H1 (cell line): Measurements from ENCODE around the gene HOXC11. TPM values are rescaled to one million over a fixed set of nuclear protein-coding genes. Genes with fewer than 3 reads are reported as not detected.

Source experiments
- CTCF ChIA-PET: fragments of 300-600 bp; sonication (Branson Sonifier 250); formaldehyde crosslinking; loops from one replicate; lab custom pipeline; 2021; ENCODE audit not compliant: partially characterized antibody; lab: Charles Lee
- POLR2A ChIA-PET: fragments of 300-600 bp; sonication (Branson Sonifier 250); formaldehyde crosslinking; loops from one replicate; lab custom pipeline; 2021; ENCODE audit warnings: inconsistent platforms; ENCODE audit not compliant: partially characterized antibody; lab: Charles Lee
- DNase-seq, 2 experiments: peaks; one replicate each; pipeline versions ENCODE4 v3.0.0 to v3.0.0-alpha.2; 2010 to 2022; ENCODE audit warnings: low spot score in 2 of 2, low read depth in 1 of 2, mixed read lengths in 1 of 2
- FAIRE-seq: peaks from 2 replicates; lab custom pipeline; 2011; peaks lifted over from hg19 to GRCh38; lab: Jason Lieb, UNC
- H2AFZ ChIP-seq: 2 replicates; pipeline ENCODE4 v1.8.1; 2012; ENCODE audit warnings: low read length, inconsistent platforms
- H2AK5ac ChIP-seq: 2 replicates; pipeline ENCODE4 v1.6.1; 2013; ENCODE audit warnings: low read depth, low read length
- H2BK120ac ChIP-seq: replicated peaks from 2 replicates; pipeline ENCODE3; 2013; ENCODE audit warnings: low read depth, low read length, inconsistent platforms
- H2BK12ac ChIP-seq: 2 replicates; pipeline ENCODE4 v1.6.1; 2013; ENCODE audit warnings: low read depth, low read length
- H2BK15ac ChIP-seq: 2 replicates; pipeline ENCODE4 v1.6.1; 2013; ENCODE audit warnings: low read length
- H2BK20ac ChIP-seq: 2 replicates; pipeline ENCODE4 v1.6.1; 2013; ENCODE audit warnings: low read length
- H2BK5ac ChIP-seq: 2 replicates; pipeline ENCODE4 v1.6.1; 2013; ENCODE audit warnings: low read depth, low read length
- H3K14ac ChIP-seq: 2 replicates; pipeline ENCODE4 v1.6.1; 2013; ENCODE audit warnings: inconsistent platforms; ENCODE audit not compliant: insufficient read length
- H3K18ac ChIP-seq: 2 replicates; pipeline ENCODE4 v1.6.1; 2013; ENCODE audit warnings: low read length; ENCODE audit errors: extremely low read depth
- H3K23ac ChIP-seq: 2 replicates; pipeline ENCODE4 v1.6.1; 2013; ENCODE audit warnings: inconsistent platforms; ENCODE audit not compliant: insufficient read length
- H3K23me2 ChIP-seq: 2 replicates; pipeline ENCODE4 v1.6.1; 2013; ENCODE audit warnings: low read depth, low read length
- H3K27ac ChIP-seq: 2 replicates; pipeline ENCODE4 v1.6.1; 2011; ENCODE audit warnings: low read depth, low read length, inconsistent platforms
- H3K27me3 ChIP-seq, 4 experiments: replicated peaks in 1 of 4; 1 replicate in 1 of 4; 2 replicates in 3 of 4; pipeline versions ENCODE4 v1.6.1 to v1.8.1; 2011 to 2013; ENCODE audit warnings: low read length in 3 of 4, mild to moderate bottlenecking in 3 of 4, inconsistent platforms in 2 of 4, mixed read lengths in 2 of 4, moderate library complexity in 1 of 4; ENCODE audit not compliant: control insufficient read depth in 3 of 4, insufficient read depth in 3 of 4; ENCODE audit errors: extremely low read depth in 1 of 4
- H3K36me3 ChIP-seq, 4 experiments: 2 replicates each; pipeline versions ENCODE4 v1.6.1 to v1.8.1; 2011 to 2013; ENCODE audit warnings: mild to moderate bottlenecking in 4 of 4, low read length in 3 of 4, moderate library complexity in 2 of 4, control low read depth in 1 of 4, inconsistent platforms in 1 of 4; ENCODE audit not compliant: insufficient read depth in 4 of 4, control insufficient read depth in 2 of 4
- H3K4ac ChIP-seq: replicated peaks from 2 replicates; pipeline ENCODE3; 2013; ENCODE audit warnings: low read length, low read depth, mixed read lengths, inconsistent platforms; ENCODE audit not compliant: insufficient read length
- H3K4me1 ChIP-seq, 4 experiments: replicated peaks in 1 of 4; 1 replicate in 1 of 4; 2 replicates in 3 of 4; pipeline versions ENCODE4 v1.6.1 to v1.8.1; 2011 to 2013; ENCODE audit warnings: low read length in 3 of 4, inconsistent platforms in 2 of 4, mixed read lengths in 1 of 4; ENCODE audit not compliant: insufficient read depth in 4 of 4, control insufficient read depth in 3 of 4
- H3K4me2 ChIP-seq, 2 experiments: 2 replicates each; pipeline versions ENCODE4 v1.6.1 to v1.8.1; 2011 to 2013; ENCODE audit warnings: low read depth in 2 of 2, low read length in 2 of 2, control low read depth in 1 of 2, inconsistent platforms in 1 of 2, mild to moderate bottlenecking in 1 of 2; ENCODE audit not compliant: insufficient read depth in 1 of 2
- H3K4me3 ChIP-seq, 4 experiments: fragments of 200-600, 300-600 bp in 1 of 4; sonication (generic), shearing (Covaris generic), sonication (Bioruptor Twin) in 1 of 4; 2 replicates each; pipeline versions ENCODE4 v1.5.1 to v1.8.1; 2011 to 2016; ENCODE audit warnings: low read length in 4 of 4, low read depth in 3 of 4, control low read depth in 2 of 4, inconsistent platforms in 2 of 4, mild to moderate bottlenecking in 2 of 4, mixed read lengths in 1 of 4, moderate library complexity in 1 of 4; ENCODE audit not compliant: insufficient read depth in 2 of 4; ENCODE audit errors: extremely low read depth in 1 of 4
- H3K56ac ChIP-seq: replicated peaks from 2 replicates; pipeline ENCODE3; 2013; ENCODE audit warnings: low read depth, mild to moderate bottlenecking, mixed read lengths, low read length, inconsistent platforms; ENCODE audit not compliant: insufficient read length
- H3K79me1 ChIP-seq: 2 replicates; pipeline ENCODE4 v1.6.1; 2013; ENCODE audit warnings: low read depth, low read length, control low read depth
- H3K79me2 ChIP-seq, 2 experiments: 2 replicates each; pipeline versions ENCODE4 v1.6.1 to v1.8.1; 2012 to 2013; ENCODE audit warnings: low read length in 2 of 2, mild to moderate bottlenecking in 2 of 2, inconsistent platforms in 1 of 2; ENCODE audit not compliant: insufficient read depth in 2 of 2, control insufficient read depth in 1 of 2
- H3K9ac ChIP-seq, 4 experiments: replicated peaks in 1 of 4; 1 replicate in 1 of 4; 2 replicates in 3 of 4; pipeline versions ENCODE4 v1.6.1 to v1.8.1; 2011 to 2013; ENCODE audit warnings: low read depth in 3 of 4, low read length in 3 of 4, control low read depth in 2 of 4, mild to moderate bottlenecking in 2 of 4, moderate library complexity in 2 of 4, inconsistent platforms in 1 of 4; ENCODE audit errors: extremely low read depth in 1 of 4
- H3K9me3 ChIP-seq, 2 experiments: 2 replicates each; pipeline versions ENCODE4 v1.6.1 to v1.8.1; 2012 to 2013; ENCODE audit warnings: mild to moderate bottlenecking in 2 of 2, moderate library complexity in 2 of 2, control low read depth in 1 of 2, inconsistent platforms in 1 of 2, low read depth in 1 of 2, low read length in 1 of 2, mixed read lengths in 1 of 2; ENCODE audit not compliant: insufficient read depth in 2 of 2
- H4K20me1 ChIP-seq, 2 experiments: replicated peaks in 1 of 2; 2 replicates each; pipeline versions ENCODE3 to v1.8.1; 2011 to 2013; ENCODE audit warnings: inconsistent platforms in 2 of 2, low read length in 2 of 2, mild to moderate bottlenecking in 1 of 2; ENCODE audit not compliant: insufficient read depth in 2 of 2, control insufficient read depth in 1 of 2
- H4K5ac ChIP-seq: 2 replicates; pipeline ENCODE4 v1.6.1; 2013; ENCODE audit warnings: low read length, low read depth, mixed read lengths, inconsistent platforms; ENCODE audit not compliant: insufficient read length
- H4K8ac ChIP-seq: 2 replicates; pipeline ENCODE4 v1.8.0; 2013; ENCODE audit warnings: mild to moderate bottlenecking, moderate library complexity, low read length, inconsistent platforms; ENCODE audit not compliant: insufficient read depth; ENCODE audit errors: extremely low read depth
- H4K91ac ChIP-seq: replicated peaks from 2 replicates; pipeline ENCODE3; 2013; ENCODE audit warnings: low read length, mixed read lengths, inconsistent platforms; ENCODE audit not compliant: insufficient read length
- BRCA1 ChIP-seq: IDR thresholded peaks from 2 replicates; pipeline ENCODE4 v1.6.1; 2012; ENCODE audit warnings: low read depth, low read length, improper control_type of control experiment
- CBX5 ChIP-seq: fragments of 300-800, 300-1000 bp; sonication (generic); IDR thresholded peaks from 2 replicates; pipeline ENCODE4 v1.7.1; 2016; ENCODE audit warnings: antibody characterized with exemption, low read length, low read depth
- CBX8 ChIP-seq: fragments of 300-800, 300-1000 bp; sonication (generic); IDR thresholded peaks from 2 replicates; pipeline ENCODE4 v1.7.1; 2016; ENCODE audit warnings: low read depth, low read length, borderline replicate concordance
- CREB1 ChIP-seq: IDR thresholded peaks from 2 replicates; pipeline ENCODE4 v1.6.1; 2012; ENCODE audit warnings: inconsistent platforms
- CTBP2 ChIP-seq: IDR thresholded peaks from 2 replicates; pipeline ENCODE4 v1.7.0; 2011; ENCODE audit warnings: borderline replicate concordance, mild to moderate bottlenecking, moderate library complexity, mixed read lengths, low read length; ENCODE audit not compliant: insufficient read depth, insufficient read length
- JUN ChIP-seq: IDR thresholded peaks from 2 replicates; pipeline ENCODE4 v1.6.1; 2011; ENCODE audit warnings: low read depth, mild to moderate bottlenecking, improper control_type of control experiment, low read length
- JUND ChIP-seq: IDR thresholded peaks from 2 replicates; pipeline ENCODE4 v1.6.1; 2011; ENCODE audit warnings: mild to moderate bottlenecking, improper control_type of control experiment, low read length
- PHF8 ChIP-seq: fragments of 200-600 bp; sonication (generic); conservative IDR thresholded peaks from 2 replicates; pipeline ENCODE4 v1.7.1; 2012; ENCODE audit warnings: low read depth, mild to moderate bottlenecking, inconsistent platforms, low read length, moderate library complexity
- POLR2A ChIP-seq, 2 experiments: IDR thresholded peaks; 1 replicate in 1 of 2; 2 replicates in 1 of 2; pipeline ENCODE4 v1.6.1; 2011; ENCODE audit warnings: low read depth in 2 of 2, low read length in 2 of 2, mild to moderate bottlenecking in 2 of 2; ENCODE audit errors: control extremely low read depth in 1 of 2
- RBBP5 ChIP-seq: IDR thresholded peaks from 2 replicates; pipeline ENCODE4 v1.7.1; 2012; ENCODE audit warnings: low read depth, mild to moderate bottlenecking, inconsistent platforms, low read length, moderate library complexity, borderline replicate concordance
- RNF2 ChIP-seq: fragments of 200-900, 300-1000 bp; sonication (generic); IDR thresholded peaks from 2 replicates; pipeline ENCODE4 v1.7.1; 2016; ENCODE audit warnings: borderline replicate concordance, low read depth, mild to moderate bottlenecking, antibody characterized with exemption, low read length; ENCODE audit not compliant: poor library complexity, severe bottlenecking; ENCODE audit errors: missing control alignments
- YY1 ChIP-seq: IDR thresholded peaks from 2 replicates; pipeline ENCODE4 v1.6.1; 2011; ENCODE audit warnings: low read depth, mild to moderate bottlenecking, low read length
- WGBS, 2 experiments: shearing (Covaris generic) in 1 of 2; methylation state at CpG; one replicate each; pipeline versions ENCODE4 v1.1.6 to v1.1.7; 2013 to 2015; ENCODE audit warnings: low lambda C conversion rate in 2 of 2, mixed read lengths in 2 of 2, inconsistent platforms in 1 of 2, low coverage in 1 of 2, missing lambda C conversion rate in 1 of 2; ENCODE audit not compliant: insufficient replicate concordance in 2 of 2, insufficient coverage in 1 of 2, insufficient read length in 1 of 2; ENCODE audit errors: extremely low coverage in 1 of 2, missing lambda C conversion rate in 1 of 2; 5-methylcytosine and 5-hydroxymethylcytosine counted together
- polyA plus RNA-seq, 7 experiments: library from polyadenylated mRNA; depleted of rRNA in 3 of 7; stranded (reverse) in 5 of 7; unstranded in 2 of 7; fragments of >200 nt in 5 of 7; fragments of 200-250 nt in 2 of 7; gene quantifications; 1 replicate in 5 of 7; 2 replicates in 1 of 7; 4 replicates in 1 of 7; pipeline versions ENCODE4 v1.2.1 to v1.2.3, GENCODE V29; 2011 to 2013; ENCODE audit warnings: missing spikeins in 2 of 7, mixed read lengths in 2 of 7
- total RNA-seq: library from RNA; stranded (reverse); fragmentation: NEBNext Ultra II Directional; extraction: Animal tissue kit (Norgen Biotek cat#: 25700); gene quantifications from 2 replicates; pipeline ENCODE4 v1.2.1, GENCODE V29; 2021

HOXC11 gene
- total and polyA plus RNA-seq, 2 of the 8 experiments (the other 6 are each of a cell fraction or from before 2014, with no cell fraction given), result not detected

GRCh38 chr12:53986686-53987483, 14.0 kb downstream of the HOXC11 start:
- Histone ChIP-seq H4K91ac (no peak overlapping the region), H3K4me3 (peak overlapping the region in 1 of 4 experiments; percentile 38; a peak in 1 of 8 replicates), H2BK12ac (0 out of 2 replicates have a peak overlapping the region, but pooled peaks have one; percentile 85), H2BK5ac (no peak overlapping the region), H3K4ac (no peak overlapping the region), H3K27me3 (peaks cover 94 to 99% (median 97%) of the 10 kb centered on the region in 4 experiments), H3K14ac (no peak overlapping the region), H3K9ac (no peak overlapping the region), H4K8ac (no peak overlapping the region), H3K79me2 (no peaks in the 10 kb centered on the region), H2BK120ac (no peak overlapping the region), H3K4me1 (peaks cover 0 to 6% (median 3%) of the 10 kb centered on the region in 4 experiments; a peak in 3 of 7 replicates), H3K56ac (no peak overlapping the region), H2AFZ (no peak overlapping the region), H2BK20ac (no peak overlapping the region), H3K36me3 (peaks cover 0 to 8% (median 0%) of the 10 kb centered on the region in 4 experiments; a peak in 1 of 8 replicates), H3K23me2 (no peaks in the 10 kb centered on the region), H2BK15ac (no peak overlapping the region), H4K5ac (no peak overlapping the region), H3K9me3 (peaks cover 0 to 9% of the 10 kb centered on the region in 2 experiments; a peak in 1 of 4 replicates), H3K23ac (no peak overlapping the region), H2AK5ac (no peak overlapping the region), H3K18ac (no peak overlapping the region), H3K4me2 (peak overlapping the region in 1 of 2 experiments; percentile 41; a peak in 1 of 4 replicates), H4K20me1 (peaks cover 19 to 33% of the 10 kb centered on the region in 2 experiments), H3K79me1 (no peaks in the 10 kb centered on the region), H3K27ac (no peak overlapping the region)
- DNase-seq (no peak), FAIRE-seq (no peak)
- WGBS, 2 experiments, result 43% methylated on average over 21 of the region's 21 CpGs; no CpG with 5 or more reads in 1 of the 2 experiments
- POLR2A ChIA-PET, result interaction anchor here (1.2 kb wide), 1 partner anchor 8 kb away, joined by 4 read pairs; no protein-coding TSS in a partner anchor
- CTCF ChIA-PET, result interaction anchor here (0.7 to 5.8 kb wide), 26 partner anchors 10 to 412 kb away, joined by 3 to 91 read pairs (median 6); partner anchors contain the start of genes HOXC11, HOXC12, HOXC5 and HOXC8
- no peak for TF ChIP-seq PHF8
- no peak for TF ChIP-seq POLR2A (IDR thresholded peaks at IDR 0.05; ENCODE audit: control extremely low read depth in 1 of 2, low read depth in 2 of 2, low read length in 2 of 2)
- TF ChIP-seq JUND, result no peak
- TF ChIP-seq RNF2, result peak; percentile 49
- TF ChIP-seq CREB1, result no peak
- TF ChIP-seq RBBP5, result no peak
- TF ChIP-seq BRCA1, result no peak
- no peak for TF ChIP-seq CTBP2
- TF ChIP-seq YY1, result no peak
- peak; percentile 72; the same call in 1 of the 2 replicates for TF ChIP-seq CBX8
- no peak for TF ChIP-seq CBX5
- TF ChIP-seq JUN, result no peak
